Spinal cord (tissue), 10 donors: ENCODE measurements around the gene EPB41L2. TPM values are rescaled to one million over a fixed set of nuclear protein-coding genes. Genes with fewer than 3 reads are reported as not detected.
"Not testable (repeated sequence)": the region's sequence is repeated elsewhere in the genome, so short reads cannot be mapped to it uniquely, and the experiment has no call there.

Source experiments
- DNase-seq, 6 donors: peaks; one replicate each; pipeline versions ENCODE4 v3.0.0 to v3.0.0-alpha.2; 2013 to 2015; ENCODE audit warnings: low spot score in 6 of 6, low read depth in 4 of 6
- H3K27ac ChIP-seq: one replicate; pipeline ENCODE4 v1.5.1; 2013; ENCODE audit warnings: low read depth, low read length, control low read depth
- H3K27me3 ChIP-seq: one replicate; pipeline ENCODE4 v1.6.1; 2013; ENCODE audit warnings: low read length; ENCODE audit not compliant: control insufficient read depth, insufficient read depth
- H3K36me3 ChIP-seq: one replicate; pipeline ENCODE4 v1.6.1; 2013; ENCODE audit warnings: low read length; ENCODE audit not compliant: control insufficient read depth, insufficient read depth
- H3K4me1 ChIP-seq: one replicate; pipeline ENCODE4 v1.6.1; 2013; ENCODE audit warnings: low read length; ENCODE audit not compliant: control insufficient read depth, insufficient read depth
- H3K4me3 ChIP-seq: one replicate; pipeline ENCODE4 v1.5.1; 2013; ENCODE audit warnings: low read depth, low read length, control low read depth
- H3K9me3 ChIP-seq: one replicate; pipeline ENCODE4 v1.6.1; 2013; ENCODE audit warnings: low read length; ENCODE audit not compliant: control insufficient read depth, insufficient read depth
- whole genome bisulfite sequencing: methylation state at CpG from one replicate; pipeline ENCODE4 v1.1.5; 2013; ENCODE audit warnings: missing lambda C conversion rate; ENCODE audit not compliant: insufficient coverage; 5-methylcytosine and 5-hydroxymethylcytosine counted together
- polyA plus RNA-seq, 2 donors: library from polyadenylated mRNA; unstranded; fragments of 120-200 nt; gene quantifications; one replicate each; pipeline ENCODE4 v1.2.1, GENCODE V29; 2013; ENCODE audit not compliant: insufficient read length in 2 of 2
- total RNA-seq, 2 donors: library from RNA; depleted of rRNA in 1 of 2; stranded (reverse); fragments of 120-200 nt in 1 of 2; fragments of >200 nt in 1 of 2; gene quantifications; one replicate each; pipeline versions ENCODE4 v1.2.3 to v1.2.4, GENCODE V29; 2013 to 2014
- donor health status: healthy.

Gene EPB41L2
- total and polyA plus RNA-seq, 4 donors: 122 to 311 (median 267) TPM

DNA sequence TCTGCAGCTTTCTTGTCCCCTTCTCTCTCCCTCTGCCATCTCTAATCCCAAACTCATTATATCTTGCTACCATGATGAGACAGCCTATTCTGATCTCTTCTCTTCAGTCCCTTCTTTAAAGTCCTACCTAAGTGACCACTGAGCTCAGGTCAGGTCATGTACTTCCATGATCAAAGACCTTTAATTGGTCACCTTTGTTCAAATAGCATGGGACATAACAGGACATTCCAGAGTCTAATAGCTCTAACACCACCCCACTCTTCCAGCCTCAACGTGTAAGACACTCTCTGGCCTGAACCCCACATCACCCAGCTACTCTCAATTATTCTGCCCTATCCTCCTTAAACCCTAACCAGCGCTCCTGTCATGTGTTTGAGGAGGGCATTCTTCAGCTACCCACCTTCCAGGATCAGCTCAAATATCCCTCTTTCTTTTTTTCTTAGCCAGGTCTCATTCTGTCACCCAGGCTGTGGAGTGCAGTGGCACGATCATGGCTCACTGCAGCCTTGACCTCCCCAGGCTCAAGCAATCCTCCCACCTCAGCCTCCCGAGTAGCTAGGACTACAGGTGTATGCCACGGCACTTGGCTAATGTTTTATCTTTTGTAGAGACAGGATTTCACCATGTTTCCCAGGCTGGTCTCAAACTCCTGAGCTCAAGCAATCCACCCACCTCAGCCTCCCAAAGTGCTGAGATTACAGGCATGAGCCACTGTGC lies 237.9 kb downstream of the EPB41L2 start:
- Histone ChIP-seq H3K27ac (no peak overlapping the region), H3K27me3 (no peaks in the 10 kb centered on the region), H3K4me3 (no peak overlapping the region), H3K36me3 (no peaks in the 10 kb centered on the region), H3K9me3 (no peaks in the 10 kb centered on the region), H3K4me1 (no peaks in the 10 kb centered on the region)
- no peak for DNase-seq
- 93% methylated on average over 5 of the region's 5 CpGs for WGBS

DNA sequence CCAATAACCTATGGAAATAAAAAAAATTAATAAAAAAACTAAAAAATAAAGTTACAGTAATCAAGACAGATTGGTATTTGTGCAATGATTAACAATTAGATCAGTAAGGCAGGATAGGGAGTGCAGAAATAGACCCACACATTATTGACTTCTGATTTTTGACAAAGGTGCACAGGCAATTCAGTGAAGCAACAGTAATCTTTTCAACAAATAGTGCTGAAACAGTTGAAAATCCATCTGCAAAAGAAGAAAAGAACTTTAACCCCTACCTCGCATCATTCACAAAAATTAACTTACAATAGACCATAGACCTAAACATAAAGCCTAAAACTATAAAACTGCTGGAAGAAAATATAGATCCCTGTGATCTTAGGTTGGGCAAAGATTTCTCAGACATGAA lies 240.3 kb downstream of the EPB41L2 start:
- Histone ChIP-seq H3K27ac (no peak overlapping the region), H3K27me3 (no peaks in the 10 kb centered on the region), H3K9me3 (no peaks in the 10 kb centered on the region), H3K36me3 (no peaks in the 10 kb centered on the region), H3K4me1 (no peaks in the 10 kb centered on the region), H3K4me3 (no peak overlapping the region)
- DNase-seq: no peak
- no CpG with 5 or more reads among the region's 1 CpG for WGBS

DNA sequence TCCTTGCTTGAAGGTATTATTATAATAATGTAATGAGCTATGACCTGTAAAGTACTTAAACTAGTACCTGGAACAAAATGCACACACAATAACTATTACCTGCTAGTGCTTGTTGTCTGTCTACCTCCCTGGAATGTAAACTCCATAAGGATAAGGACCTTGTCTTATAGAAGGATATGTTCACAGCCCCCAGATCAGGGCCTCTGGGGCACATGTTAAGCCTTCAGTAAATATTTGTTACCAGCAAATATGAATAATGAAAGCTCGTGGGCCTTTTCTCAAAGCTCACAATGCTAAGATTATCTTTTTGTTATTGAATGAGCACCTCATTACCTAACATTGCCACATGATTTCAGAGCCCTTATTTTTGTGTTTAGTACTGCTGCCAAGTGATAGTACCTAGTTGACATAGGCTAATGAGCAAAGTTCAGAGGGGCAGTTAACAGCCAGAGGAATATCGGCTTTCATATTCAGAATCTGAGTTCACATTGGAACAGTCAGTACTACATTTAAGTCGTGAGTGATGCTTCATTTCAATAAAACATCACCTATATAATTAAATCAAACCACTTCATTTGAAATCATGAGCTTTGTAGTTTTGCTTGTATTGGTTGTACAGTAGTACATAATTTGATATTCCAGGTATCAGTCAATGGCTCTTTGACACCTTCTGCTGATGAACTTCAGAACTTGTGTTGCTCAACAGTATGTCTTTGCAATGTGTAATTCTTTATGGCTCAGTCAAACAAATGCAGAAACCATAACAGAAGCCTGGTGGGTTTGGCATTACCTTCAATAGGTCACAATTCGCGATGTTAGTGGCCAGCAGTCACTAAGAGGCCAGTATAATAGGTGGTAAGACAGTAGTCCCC lies 247.6 kb downstream of the EPB41L2 start:
- Histone ChIP-seq H3K4me1 (no peaks in the 10 kb centered on the region), H3K4me3 (no peak overlapping the region), H3K36me3 (no peaks in the 10 kb centered on the region), H3K27me3 (no peaks in the 10 kb centered on the region), H3K9me3 (no peaks in the 10 kb centered on the region), H3K27ac (no peak overlapping the region)
- WGBS: no CpG with 5 or more reads among the region's 5 CpGs
- no peak for DNase-seq

DNA sequence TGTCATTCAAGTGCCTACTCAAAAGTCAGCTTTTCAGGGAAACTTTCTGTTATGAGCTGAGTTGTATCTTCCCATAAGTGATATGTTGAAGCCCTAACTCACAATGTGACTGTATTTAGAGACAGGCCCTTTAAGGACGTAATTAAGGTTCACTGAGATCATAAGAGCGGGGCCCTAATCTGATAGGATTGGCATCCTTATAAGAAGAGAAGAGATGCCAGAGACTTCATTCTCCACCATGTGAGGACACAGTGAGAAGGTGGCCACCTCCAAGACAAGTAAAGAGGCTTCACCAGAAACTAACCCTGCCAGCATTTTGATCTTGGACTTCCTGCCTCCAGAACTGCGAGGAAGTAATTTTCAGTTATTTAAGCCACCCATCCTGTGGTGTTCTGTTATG lies 248.5 kb downstream of the EPB41L2 start:
- H3K4me1 ChIP-seq: no peaks in the 10 kb centered on the region
- 100% methylated on average over 1 of the region's 3 CpGs for WGBS

DNA sequence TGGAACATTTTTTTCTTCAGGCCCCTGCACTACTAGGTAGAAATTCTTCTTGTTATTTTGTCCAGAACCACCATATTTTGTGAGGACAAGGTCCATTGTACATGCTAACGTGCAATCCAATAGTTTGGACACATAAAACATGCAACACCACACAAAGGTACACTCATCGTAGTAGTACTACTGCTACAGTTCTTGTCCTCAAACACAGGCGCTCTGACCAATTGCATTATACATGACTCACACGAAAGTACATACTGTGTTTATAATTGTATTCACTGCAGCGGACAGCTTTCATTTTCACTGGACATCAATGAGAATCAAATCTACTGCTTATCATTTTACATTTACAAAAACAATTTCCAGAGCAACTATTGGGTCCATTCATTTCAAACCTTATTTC lies 251.1 kb downstream of the EPB41L2 start:
- no peaks in the 10 kb centered on the region for H3K4me1 ChIP-seq
- WGBS: 76% methylated on average over 2 of the region's 5 CpGs
- no peaks in the 10 kb centered on the region for H3K27me3 ChIP-seq
- no peak for DNase-seq
- H3K4me3 ChIP-seq: no peak overlapping the region
- H3K36me3 ChIP-seq: no peaks in the 10 kb centered on the region
- no peak overlapping the region for H3K27ac ChIP-seq
- H3K9me3 ChIP-seq: no peaks in the 10 kb centered on the region

More for the DNA sequence above, 248.5 kb downstream of the EPB41L2 start:
- no peak for DNase-seq
- Histone ChIP-seq H3K27me3 (no peaks in the 10 kb centered on the region), H3K36me3 (no peaks in the 10 kb centered on the region), H3K4me3 (no peak overlapping the region), H3K27ac (no peak overlapping the region), H3K9me3 (no peaks in the 10 kb centered on the region)

DNA sequence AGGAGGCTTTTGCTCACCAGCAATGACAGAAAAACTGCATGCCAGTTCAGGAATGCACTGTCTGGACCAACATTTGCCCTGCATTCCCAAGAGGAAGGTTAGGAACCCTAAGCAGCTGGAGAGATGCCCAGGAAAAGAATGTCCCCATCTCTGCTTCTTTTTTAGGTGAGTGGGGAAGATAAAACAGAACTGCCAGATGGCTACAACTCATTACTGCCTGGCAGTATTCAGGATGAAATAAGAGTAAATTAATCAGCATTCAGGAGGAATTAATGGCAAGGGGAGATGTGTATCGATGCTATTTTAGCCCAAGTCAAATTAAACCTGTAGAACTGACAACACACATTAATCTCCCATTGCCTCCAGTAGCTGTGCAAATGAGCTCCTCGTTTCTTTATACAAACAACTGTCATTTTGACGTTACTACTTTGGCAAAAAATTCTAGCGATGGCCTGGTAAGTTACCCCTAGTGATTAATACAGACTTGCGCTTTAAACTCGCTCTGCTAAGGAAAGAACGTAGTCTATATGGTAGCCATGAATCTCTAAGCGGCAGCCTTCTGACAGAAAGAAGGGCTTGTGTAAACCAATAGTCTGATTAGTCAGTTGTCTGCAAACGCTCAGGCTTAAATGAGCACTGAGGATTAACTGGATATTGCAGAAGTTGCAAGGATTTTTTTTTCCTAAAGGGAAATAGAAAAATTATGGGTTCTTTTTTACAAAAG lies 252.6 kb downstream of the EPB41L2 start:
- Histone ChIP-seq H3K36me3 (no peaks in the 10 kb centered on the region), H3K27ac (no peak overlapping the region), H3K27me3 (no peaks in the 10 kb centered on the region), H3K4me1 (no peaks in the 10 kb centered on the region), H3K9me3 (no peaks in the 10 kb centered on the region), H3K4me3 (no peak overlapping the region)
- DNase-seq: peak; percentile 7 to 82 (median 26)
- WGBS: 26% methylated on average over 8 of the region's 9 CpGs

DNA sequence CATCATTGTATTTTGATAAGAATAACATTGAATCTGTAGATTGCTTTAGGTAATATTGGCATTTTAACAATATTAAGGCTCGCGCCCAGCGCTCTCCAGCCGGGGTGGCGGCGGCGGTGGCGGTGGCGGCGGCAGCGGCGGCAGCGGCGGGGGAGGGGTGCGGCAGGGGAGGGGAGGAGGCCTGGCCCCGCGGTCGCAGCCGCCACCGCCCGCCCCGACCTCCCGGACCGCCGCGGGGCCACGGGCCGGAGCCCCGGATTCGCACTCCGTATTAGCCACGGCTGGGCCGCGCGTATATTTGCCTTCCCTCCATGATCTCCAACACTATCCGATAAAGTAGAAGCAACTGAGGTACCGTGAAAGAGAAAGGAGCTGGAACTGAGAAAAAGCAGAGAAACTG lies 261.7 kb downstream of the EPB41L2 start:
- H3K36me3 ChIP-seq, DNase-seq, H3K27ac ChIP-seq, H3K27me3 ChIP-seq, H3K4me3 ChIP-seq, H3K4me1 ChIP-seq: not testable (repeated sequence)
- H3K9me3 ChIP-seq: peaks cover 11% of the 10 kb centered on the region
- 98% methylated on average over 17 of the region's 37 CpGs for WGBS

DNA sequence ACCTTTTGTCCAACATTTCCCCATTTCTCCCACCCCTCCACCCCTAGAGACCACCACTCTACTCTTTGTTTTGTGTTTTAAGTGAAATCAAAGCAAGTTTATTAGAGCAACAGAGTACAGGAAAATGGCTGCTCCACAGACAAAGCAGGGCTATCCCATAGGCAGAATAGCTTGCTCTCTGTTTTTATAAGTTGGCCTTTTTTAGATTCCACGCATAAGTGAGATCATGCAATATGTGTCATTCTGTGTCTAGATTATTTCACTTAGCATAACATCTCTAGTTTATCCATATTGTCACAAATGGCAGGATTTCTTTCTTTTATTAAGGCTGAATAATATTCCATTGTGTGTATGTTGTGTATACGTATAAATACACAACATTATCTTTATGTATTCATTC lies 266.0 kb downstream of the EPB41L2 start:
- no peak for DNase-seq
- Histone ChIP-seq H3K27me3 (no peaks in the 10 kb centered on the region), H3K9me3 (peaks cover 11% of the 10 kb centered on the region), H3K4me3 (no peak overlapping the region), H3K4me1 (no peaks in the 10 kb centered on the region), H3K27ac (no peak overlapping the region), H3K36me3 (no peaks in the 10 kb centered on the region)
- no CpG with 5 or more reads among the region's 2 CpGs for WGBS

DNA sequence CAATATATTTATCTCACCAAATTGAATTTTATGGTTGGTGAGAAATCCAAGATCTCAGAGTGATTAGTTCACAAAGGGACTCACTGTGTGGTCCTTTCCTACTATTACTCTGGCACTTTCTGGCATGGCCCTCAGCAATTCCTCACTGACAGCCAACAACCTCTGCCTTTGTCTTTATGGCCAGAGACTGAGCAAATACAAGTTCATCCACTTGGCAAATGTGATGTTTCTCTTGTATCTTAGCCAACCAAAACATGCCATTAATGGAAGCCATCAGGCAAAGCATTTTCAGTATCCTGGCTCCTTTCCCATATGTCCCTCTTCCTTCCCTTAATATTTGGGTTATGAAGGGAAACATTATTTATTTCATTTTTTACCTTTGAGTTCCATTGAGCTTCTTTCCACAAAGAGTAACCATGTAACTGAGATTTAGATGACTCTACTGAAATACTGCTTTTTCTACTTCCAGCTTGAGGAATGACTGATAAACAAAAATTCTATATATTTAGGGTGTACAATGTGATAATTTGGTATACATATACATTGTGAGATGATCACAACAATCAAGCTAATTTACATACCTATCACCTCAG lies 266.6 kb downstream of the EPB41L2 start:
- Histone ChIP-seq H3K27ac (no peak overlapping the region), H3K27me3 (no peaks in the 10 kb centered on the region), H3K4me1 (no peaks in the 10 kb centered on the region), H3K36me3 (no peaks in the 10 kb centered on the region), H3K4me3 (no peak overlapping the region), H3K9me3 (peaks cover 11% of the 10 kb centered on the region)
- peak in 3 of 6 donors; percentile 5 to 69 (median 21) for DNase-seq
